ENCODE results near the gene SRRT.

GRCh38 chr7:100914208-100914878 lies 39.4 kb downstream of the SRRT start:
- TF ChIP-seq, protein P1, sequence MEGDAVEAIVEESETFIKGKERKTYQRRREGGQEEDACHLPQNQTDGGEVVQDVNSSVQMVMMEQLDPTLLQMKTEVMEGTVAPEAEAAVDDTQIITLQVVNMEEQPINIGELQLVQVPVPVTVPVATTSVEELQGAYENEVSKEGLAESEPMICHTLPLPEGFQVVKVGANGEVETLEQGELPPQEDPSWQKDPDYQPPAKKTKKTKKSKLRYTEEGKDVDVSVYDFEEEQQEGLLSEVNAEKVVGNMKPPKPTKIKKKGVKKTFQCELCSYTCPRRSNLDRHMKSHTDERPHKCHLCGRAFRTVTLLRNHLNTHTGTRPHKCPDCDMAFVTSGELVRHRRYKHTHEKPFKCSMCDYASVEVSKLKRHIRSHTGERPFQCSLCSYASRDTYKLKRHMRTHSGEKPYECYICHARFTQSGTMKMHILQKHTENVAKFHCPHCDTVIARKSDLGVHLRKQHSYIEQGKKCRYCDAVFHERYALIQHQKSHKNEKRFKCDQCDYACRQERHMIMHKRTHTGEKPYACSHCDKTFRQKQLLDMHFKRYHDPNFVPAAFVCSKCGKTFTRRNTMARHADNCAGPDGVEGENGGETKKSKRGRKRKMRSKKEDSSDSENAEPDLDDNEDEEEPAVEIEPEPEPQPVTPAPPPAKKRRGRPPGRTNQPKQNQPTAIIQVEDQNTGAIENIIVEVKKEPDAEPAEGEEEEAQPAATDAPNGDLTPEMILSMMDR (IDR thresholded peaks at IDR 0.05 in 4 of 5, conservative IDR thresholded peaks at IDR 0.05 in 1 of 5) = no peak
- TF ChIP-seq POLR2A (IDR thresholded peaks at IDR 0.05) = no peak

Data from gastrocnemius medialis (tissue), 4 donors.